Suppressor macrophage (primary cell): ENCODE data around the gene FAM118A.
A peak's percentile ranks its signal among the peaks of the same experiment; 100 is the strongest.
"Not testable (repeated sequence)": the region's sequence is repeated elsewhere in the genome, so short reads cannot be mapped to it uniquely, and the experiment has no call there.

Source experiments
- DNase-seq, 4 experiments: peaks; one replicate each; pipeline ENCODE4 v3.0.0-alpha.2; 2020 to 2022

Gene FAM118A

GRCh38 chr22:45310331-45310976, 720 bp downstream of the FAM118A start:
- DNase-seq, result peak in 1 of 4 experiments; percentile 22

GRCh38 chr22:45310977-45311531, 1.3 kb downstream of the FAM118A start:
- no peak for DNase-seq

GRCh38 chr22:45312415-45312814, 2.7 kb downstream of the FAM118A start:
- DNase-seq, result no peak

GRCh38 chr22:45312856-45313255, 3.1 kb downstream of the FAM118A start:
- no peak for DNase-seq

- DNase-seq, result peak in 3 of 4 experiments; percentile 15 to 43 (median 36)
Observed at GRCh38 chr22:45314054-45314721, 4.5 kb downstream of the FAM118A start.

- DNase-seq, result no peak
Observed at GRCh38 chr22:45314786-45315185, 5.1 kb downstream of the FAM118A start.

- no peak for DNase-seq
Observed at GRCh38 chr22:45316796-45317526, 7.2 kb downstream of the FAM118A start.

- no peak for DNase-seq
Observed at GRCh38 chr22:45317551-45318167, 7.9 kb downstream of the FAM118A start.

- peak; percentile 72 to 80 (median 74) for DNase-seq
Observed at GRCh38 chr22:45318168-45318557, 8.4 kb downstream of the FAM118A start.

GRCh38 chr22:45318558-45319323, 9.0 kb downstream of the FAM118A start:
- DNase-seq, result peak in 2 of 4 experiments; percentile 40 to 51

- no peak for DNase-seq
Observed at GRCh38 chr22:45319324-45319685, 9.6 kb downstream of the FAM118A start.

- no peak for DNase-seq
Observed at GRCh38 chr22:45320357-45320976, 10.7 kb downstream of the FAM118A start.

- no peak for DNase-seq
Observed at GRCh38 chr22:45321827-45322226, 12.1 kb downstream of the FAM118A start.

- no peak for DNase-seq
Observed at GRCh38 chr22:45322873-45323525, 13.3 kb downstream of the FAM118A start.

GRCh38 chr22:45323695-45324094, 14.0 kb downstream of the FAM118A start:
- DNase-seq, result no peak

- no peak for DNase-seq
Observed at GRCh38 chr22:45324311-45324711, 14.6 kb downstream of the FAM118A start.

GRCh38 chr22:45328261-45328660, 18.5 kb downstream of the FAM118A start:
- DNase-seq, result not testable (repeated sequence)

- peak; percentile 67 to 84 (median 80) for DNase-seq
Observed at GRCh38 chr22:45328822-45329529, 19.2 kb downstream of the FAM118A start.

GRCh38 chr22:45329530-45329936, 19.8 kb downstream of the FAM118A start:
- peak in 1 of 4 experiments; percentile 26 for DNase-seq

- no peak for DNase-seq
Observed at GRCh38 chr22:45330548-45330947, 20.8 kb downstream of the FAM118A start.
